ENCODE results near the gene TAF4. TPM values are rescaled to one million over a fixed set of nuclear protein-coding genes. Genes with fewer than 3 reads are reported as not detected.
A peak's percentile ranks its signal among the peaks of the same experiment; 100 is the strongest.

TAF4 gene
- total RNA-seq, 2 donors from 2014 or later, result 25.5 to 39.9 TPM

DNA sequence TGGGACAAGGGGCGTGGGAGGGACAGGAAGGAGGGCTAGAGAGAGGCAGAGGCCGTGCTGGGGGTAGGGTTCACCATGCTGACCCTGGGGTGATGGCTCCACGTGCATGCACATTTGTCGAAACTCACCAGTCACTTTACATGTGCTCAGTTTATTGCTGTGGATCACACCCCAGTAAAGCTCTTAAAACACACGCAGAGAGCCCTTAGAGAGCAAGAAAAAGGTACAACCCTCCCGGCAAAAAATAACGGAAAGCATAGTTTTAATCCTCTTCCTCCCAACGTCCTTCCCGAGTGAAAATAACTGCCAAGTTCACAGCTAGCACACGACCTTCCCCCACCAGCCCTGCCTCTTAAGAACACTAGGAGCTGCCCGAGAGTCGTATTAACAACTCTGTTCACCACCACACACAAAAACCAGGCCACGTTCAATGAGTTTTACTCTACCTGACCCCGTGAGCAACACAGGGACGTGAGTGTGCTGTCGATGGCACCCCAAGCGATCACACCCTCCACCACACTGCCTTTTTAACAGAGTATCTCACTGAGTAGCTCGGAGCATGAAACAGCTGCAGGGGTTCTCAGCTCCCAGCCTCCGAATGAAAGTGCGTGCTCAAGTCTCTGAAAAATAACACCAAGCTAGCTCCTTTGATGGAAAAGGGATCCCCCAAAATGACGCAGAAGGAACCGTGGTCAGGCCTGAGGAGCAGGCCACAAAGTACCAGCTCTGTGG, 39.7 kb downstream of the TAF4 start:
- H3K36me3 Mint-ChIP-seq (ENCODE audit: low read depth), result peaks cover 13% of the 10 kb centered on the region

DNA sequence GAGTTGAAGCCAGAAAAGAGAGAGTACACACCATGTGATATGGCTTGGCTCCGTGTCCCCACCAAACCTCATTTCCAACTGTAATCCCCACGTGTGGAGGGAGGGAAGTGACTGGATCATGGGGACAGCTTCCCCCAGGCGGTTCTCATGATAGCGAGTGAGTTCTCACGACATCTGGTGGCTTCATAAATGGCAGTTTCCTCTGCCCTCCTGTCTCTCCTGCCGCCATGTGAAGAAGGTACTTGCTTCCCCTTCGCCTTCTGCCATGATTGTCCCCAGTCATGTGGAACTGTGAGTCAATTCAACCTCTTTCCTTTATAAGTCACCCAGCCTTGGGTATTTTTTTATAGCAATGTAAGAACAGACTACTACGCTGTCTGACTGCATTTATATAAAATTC, 40.3 kb downstream of the TAF4 start:
- Histone ChIP-seq H3K27me3 (ENCODE audit: control insufficient read depth, insufficient read depth, low read length, poor library complexity, severe bottlenecking) (no peaks in the 10 kb centered on the region), H3K4me3 (ENCODE audit: low read length) (no peak overlapping the region), H3K36me3 (ENCODE audit: control insufficient read depth, insufficient read depth, low read length) (no peaks in the 10 kb centered on the region), H3K4me1 (ENCODE audit: control insufficient read depth, insufficient read depth, low read length) (peaks cover 4% of the 10 kb centered on the region), H3K9me3 (ENCODE audit: control insufficient read depth, low read length) (no peaks in the 10 kb centered on the region), H3K27ac (ENCODE audit: low read depth, low read length) (no peak overlapping the region), H3K9ac (ENCODE audit: extremely low read depth, low read length, poor library complexity, severe bottlenecking) (no peak overlapping the region)
- H3K27ac Mint-ChIP-seq, result no peak overlapping the region
- no peak for DNase-seq
- no peaks in the 10 kb centered on the region for H3K9me3 Mint-ChIP-seq
- TF ChIP-seq, protein P1, sequence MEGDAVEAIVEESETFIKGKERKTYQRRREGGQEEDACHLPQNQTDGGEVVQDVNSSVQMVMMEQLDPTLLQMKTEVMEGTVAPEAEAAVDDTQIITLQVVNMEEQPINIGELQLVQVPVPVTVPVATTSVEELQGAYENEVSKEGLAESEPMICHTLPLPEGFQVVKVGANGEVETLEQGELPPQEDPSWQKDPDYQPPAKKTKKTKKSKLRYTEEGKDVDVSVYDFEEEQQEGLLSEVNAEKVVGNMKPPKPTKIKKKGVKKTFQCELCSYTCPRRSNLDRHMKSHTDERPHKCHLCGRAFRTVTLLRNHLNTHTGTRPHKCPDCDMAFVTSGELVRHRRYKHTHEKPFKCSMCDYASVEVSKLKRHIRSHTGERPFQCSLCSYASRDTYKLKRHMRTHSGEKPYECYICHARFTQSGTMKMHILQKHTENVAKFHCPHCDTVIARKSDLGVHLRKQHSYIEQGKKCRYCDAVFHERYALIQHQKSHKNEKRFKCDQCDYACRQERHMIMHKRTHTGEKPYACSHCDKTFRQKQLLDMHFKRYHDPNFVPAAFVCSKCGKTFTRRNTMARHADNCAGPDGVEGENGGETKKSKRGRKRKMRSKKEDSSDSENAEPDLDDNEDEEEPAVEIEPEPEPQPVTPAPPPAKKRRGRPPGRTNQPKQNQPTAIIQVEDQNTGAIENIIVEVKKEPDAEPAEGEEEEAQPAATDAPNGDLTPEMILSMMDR (conservative IDR thresholded peaks at IDR 0.05), result no peak
- 86 to 89% methylated on average over 6 to 7 of the region's 8 CpGs for WGBS, 2 experiments (ENCODE audit: insufficient coverage in 1 of 2, insufficient read length in 1 of 2)
- no peak overlapping the region for H3K4me3 Mint-ChIP-seq
- no peaks in the 10 kb centered on the region for H3K27me3 Mint-ChIP-seq (ENCODE audit: insufficient read depth)
- peaks cover 31% of the 10 kb centered on the region for H3K4me1 Mint-ChIP-seq
- peaks cover 9% of the 10 kb centered on the region for H3K36me3 Mint-ChIP-seq (ENCODE audit: low read depth)

More for the DNA sequence above, 39.7 kb downstream of the TAF4 start:
- Mint-ChIP-seq H3K4me3 (no peak overlapping the region), H3K9me3 (no peaks in the 10 kb centered on the region), H3K27me3 (ENCODE audit: insufficient read depth) (no peaks in the 10 kb centered on the region), H3K4me1 (peaks cover 37% of the 10 kb centered on the region), H3K27ac (peak overlapping the region; percentile 18)
- Histone ChIP-seq H3K4me1 (ENCODE audit: control insufficient read depth, insufficient read depth, low read length) (peaks cover 4% of the 10 kb centered on the region), H3K9me3 (ENCODE audit: control insufficient read depth, low read length) (no peaks in the 10 kb centered on the region), H3K9ac (ENCODE audit: extremely low read depth, low read length, poor library complexity, severe bottlenecking) (no peak overlapping the region), H3K27me3 (ENCODE audit: control insufficient read depth, insufficient read depth, low read length, poor library complexity, severe bottlenecking) (no peaks in the 10 kb centered on the region), H3K4me3 (ENCODE audit: low read length) (no peak overlapping the region), H3K36me3 (ENCODE audit: control insufficient read depth, insufficient read depth, low read length) (no peaks in the 10 kb centered on the region), H3K27ac (ENCODE audit: low read depth, low read length) (no peak overlapping the region)
- TF ChIP-seq, protein P1 (conservative IDR thresholded peaks at IDR 0.05), result peak; percentile 52
- 84 to 85% methylated on average over 13 to 22 of the region's 22 CpGs for WGBS, 2 experiments (ENCODE audit: insufficient coverage in 1 of 2, insufficient read length in 1 of 2)
- DNase-seq, result no peak

GRCh38 chr20:62023935-62024334, 41.7 kb downstream of the TAF4 start:
- Histone ChIP-seq H3K27ac (ENCODE audit: low read depth, low read length) (no peak overlapping the region), H3K4me3 (ENCODE audit: low read length) (no peak overlapping the region), H3K9ac (ENCODE audit: extremely low read depth, low read length, poor library complexity, severe bottlenecking) (no peak overlapping the region), H3K27me3 (ENCODE audit: control insufficient read depth, insufficient read depth, low read length, poor library complexity, severe bottlenecking) (no peaks in the 10 kb centered on the region), H3K9me3 (ENCODE audit: control insufficient read depth, low read length) (no peaks in the 10 kb centered on the region), H3K4me1 (ENCODE audit: control insufficient read depth, insufficient read depth, low read length) (peaks cover 4% of the 10 kb centered on the region), H3K36me3 (ENCODE audit: control insufficient read depth, insufficient read depth, low read length) (no peaks in the 10 kb centered on the region)
- H3K27me3 Mint-ChIP-seq (ENCODE audit: insufficient read depth), result no peaks in the 10 kb centered on the region
- DNase-seq, result no peak
- WGBS, 2 experiments (ENCODE audit: insufficient coverage in 1 of 2, insufficient read length in 1 of 2), result 85 to 93% methylated on average over 11 of the region's 11 CpGs
- peaks cover 3% of the 10 kb centered on the region for H3K36me3 Mint-ChIP-seq (ENCODE audit: low read depth)
- no peak overlapping the region for H3K27ac Mint-ChIP-seq
- H3K9me3 Mint-ChIP-seq, result no peaks in the 10 kb centered on the region
- peaks cover 30% of the 10 kb centered on the region for H3K4me1 Mint-ChIP-seq
- no peak overlapping the region for H3K4me3 Mint-ChIP-seq
- TF ChIP-seq, protein P1 (conservative IDR thresholded peaks at IDR 0.05), result no peak

All from endodermal cell (in vitro differentiated cells).